Glutamatergic neuron (in vitro differentiated cells): Measurements from ENCODE around the gene RNF11. TPM values are rescaled to one million over a fixed set of nuclear protein-coding genes. Genes with fewer than 3 reads are reported as not detected.

ENCODE experiments used
- DNase-seq: peaks from one replicate; pipeline ENCODE4 v3.0.0; 2022
- H3K27ac Mint-ChIP-seq: one replicate; pipeline ENCODE4 v1.8.0; 2020; ENCODE audit warnings: mild to moderate bottlenecking, mixed read lengths, inconsistent platforms; ENCODE audit not compliant: unreplicated experiment
- H3K27me3 Mint-ChIP-seq: one replicate; pipeline ENCODE4 v1.8.0; 2020; ENCODE audit warnings: mild to moderate bottlenecking, moderate library complexity, mixed read lengths, inconsistent platforms; ENCODE audit not compliant: unreplicated experiment
- H3K36me3 Mint-ChIP-seq: one replicate; pipeline ENCODE4 v1.8.0; 2020; ENCODE audit warnings: mild to moderate bottlenecking, mixed read lengths, inconsistent platforms; ENCODE audit not compliant: unreplicated experiment
- H3K4me1 Mint-ChIP-seq: one replicate; pipeline ENCODE4 v1.8.0; 2020; ENCODE audit warnings: mild to moderate bottlenecking, low read depth, mixed read lengths, inconsistent platforms; ENCODE audit not compliant: unreplicated experiment
- H3K4me3 Mint-ChIP-seq: one replicate; pipeline ENCODE4 v1.8.0; 2020; ENCODE audit warnings: mild to moderate bottlenecking, mixed read lengths, inconsistent platforms; ENCODE audit not compliant: unreplicated experiment
- H3K9me3 Mint-ChIP-seq: one replicate; pipeline ENCODE4 v1.8.0; 2020; ENCODE audit warnings: mild to moderate bottlenecking, moderate library complexity, mixed read lengths, inconsistent platforms; ENCODE audit not compliant: unreplicated experiment
- CTCF ChIP-seq: fragments of 200-600 bp; sonication (generic); IDR thresholded peaks from one replicate; pipeline ENCODE4 v1.5.0; 2021; ENCODE audit not compliant: partially characterized antibody, unreplicated experiment
- total RNA-seq: library from RNA; stranded (reverse); fragmentation: NEBNext Ultra II Directional; extraction: Animal tissue kit (Norgen Biotek cat#: 25700); gene quantifications from one replicate; pipeline ENCODE4 v1.2.1, GENCODE V29; 2021; ENCODE audit not compliant: unreplicated experiment

The RNF11 gene
- total RNA-seq, 1 donor from 2014 or later: 81.6 TPM

- Mint-ChIP-seq H3K4me1 (peaks cover 12% of the 10 kb centered on the region), H3K27ac (no peak overlapping the region), H3K9me3 (no peaks in the 10 kb centered on the region), H3K27me3 (peaks cover 2% of the 10 kb centered on the region), H3K36me3 (no peaks in the 10 kb centered on the region), H3K4me3 (no peak overlapping the region)
- no peak for TF ChIP-seq CTCF
- DNase-seq: no peak
These were observed 70.9 kb downstream of the RNF11 start for GRCh38 chr1:51306950-51307349.

- Mint-ChIP-seq H3K4me3 (no peak overlapping the region), H3K27ac (no peak overlapping the region), H3K4me1 (peaks cover 22% of the 10 kb centered on the region), H3K36me3 (no peaks in the 10 kb centered on the region), H3K27me3 (peaks cover 3% of the 10 kb centered on the region), H3K9me3 (no peaks in the 10 kb centered on the region)
- no peak for TF ChIP-seq CTCF
- DNase-seq: no peak
These were observed 72.6 kb downstream of the RNF11 start for GRCh38 chr1:51308636-51309035.

- no peaks in the 10 kb centered on the region for H3K9me3 Mint-ChIP-seq
- H3K27ac Mint-ChIP-seq: no peak overlapping the region
- TF ChIP-seq CTCF: no peak
- no peaks in the 10 kb centered on the region for H3K36me3 Mint-ChIP-seq
- H3K4me1 Mint-ChIP-seq: peaks cover 24% of the 10 kb centered on the region
- peaks cover 4% of the 10 kb centered on the region for H3K27me3 Mint-ChIP-seq
- no peak for DNase-seq
- no peak overlapping the region for H3K4me3 Mint-ChIP-seq
These were observed 73.2 kb downstream of the RNF11 start for GRCh38 chr1:51309291-51309690.

GRCh38 chr1:51310871-51311613 lies 75.0 kb downstream of the RNF11 start:
- Mint-ChIP-seq H3K9me3 (no peaks in the 10 kb centered on the region), H3K27ac (no peak overlapping the region), H3K4me3 (no peak overlapping the region), H3K4me1 (peaks cover 26% of the 10 kb centered on the region), H3K36me3 (no peaks in the 10 kb centered on the region), H3K27me3 (peaks cover 4% of the 10 kb centered on the region)
- no peak for DNase-seq
- no peak for TF ChIP-seq CTCF

- Mint-ChIP-seq H3K4me1 (peaks cover 26% of the 10 kb centered on the region), H3K4me3 (no peak overlapping the region), H3K9me3 (no peaks in the 10 kb centered on the region), H3K27ac (no peak overlapping the region), H3K27me3 (peaks cover 7% of the 10 kb centered on the region), H3K36me3 (peaks cover 2% of the 10 kb centered on the region)
- no peak for TF ChIP-seq CTCF
- no peak for DNase-seq
These were observed 75.8 kb downstream of the RNF11 start for GRCh38 chr1:51311826-51312225.
